ENCODE results near the gene STPG4. TPM values are rescaled to one million over a fixed set of nuclear protein-coding genes. Genes with fewer than 3 reads are reported as not detected.

STPG4 gene
- total and polyA plus RNA-seq, 7 donors: 0.12 to 1.1 (median 0.63) TPM; not detected in 3

GRCh38 chr2:47193607-47194006, 38.5 kb upstream of the STPG4 start:
- Histone ChIP-seq H3K27me3 (no peaks in the 10 kb centered on the region), H3K9me3 (no peaks in the 10 kb centered on the region), H3K27ac (peak overlapping the region; percentile 35 to 77 (median 70)), H3K4me3 (no peak overlapping the region), H3K36me3 (no peaks in the 10 kb centered on the region), H3K4me1 (peaks cover 0 to 51% (median 48%) of the 10 kb centered on the region in 4 donors)
- TF ChIP-seq POLR2A (IDR thresholded peaks at IDR 0.05) (no peak), EP300 (IDR thresholded peaks at IDR 0.05) (no peak), CTCF (IDR thresholded peaks at IDR 0.05) (no peak), POLR2AphosphoS5 (IDR thresholded peaks at IDR 0.05) (no peak)
- no peak for DNase-seq
- 84 to 93% methylated on average over 6 of the region's 6 CpGs for WGBS, 2 donors
- intact Hi-C loops (cut with DNase I): no loop called here

GRCh38 chr2:47190188-47190881, 35.2 kb upstream of the STPG4 start:
- DNase-seq: no peak
- no peaks in the 10 kb centered on the region for H3K9me3 ChIP-seq
- intact Hi-C loops (cut with DNase I): no loop called here
- H3K4me3 ChIP-seq: no peak overlapping the region
- no peaks in the 10 kb centered on the region for H3K36me3 ChIP-seq
- H3K27me3 ChIP-seq: no peaks in the 10 kb centered on the region
- no peak for TF ChIP-seq CTCF (IDR thresholded peaks at IDR 0.05)
- TF ChIP-seq POLR2AphosphoS5 (IDR thresholded peaks at IDR 0.05): no peak
- TF ChIP-seq EP300 (IDR thresholded peaks at IDR 0.05): no peak
- no peak for TF ChIP-seq POLR2A (IDR thresholded peaks at IDR 0.05)
- 77 to 80% methylated on average over 1 of the region's 1 CpG for WGBS, 2 donors
- H3K27ac ChIP-seq: peak overlapping the region; percentile 21 to 73 (median 65)
- H3K4me1 ChIP-seq: peaks cover 0 to 51% (median 48%) of the 10 kb centered on the region in 4 donors

GRCh38 chr2:47189635-47190034, 34.5 kb upstream of the STPG4 start:
- DNase-seq: no peak
- H3K27me3 ChIP-seq: no peaks in the 10 kb centered on the region
- peaks cover 0 to 51% (median 48%) of the 10 kb centered on the region in 4 donors for H3K4me1 ChIP-seq
- intact Hi-C loops (cut with DNase I): no loop called here
- H3K36me3 ChIP-seq: no peaks in the 10 kb centered on the region
- TF ChIP-seq EP300 (IDR thresholded peaks at IDR 0.05) (no peak), CTCF (IDR thresholded peaks at IDR 0.05) (no peak), POLR2A (IDR thresholded peaks at IDR 0.05) (no peak), POLR2AphosphoS5 (IDR thresholded peaks at IDR 0.05) (no peak)
- peak overlapping the region in 3 of 4 donors; percentile 63 to 73 (median 67) for H3K27ac ChIP-seq
- H3K4me3 ChIP-seq: no peak overlapping the region
- no peaks in the 10 kb centered on the region for H3K9me3 ChIP-seq
- 28 to 74% methylated on average over 1 of the region's 1 CpG for WGBS, 2 donors

GRCh38 chr2:47187069-47187468, 32.0 kb upstream of the STPG4 start:
- intact Hi-C loops (cut with DNase I): no loop called here
- H3K27ac ChIP-seq: no peak overlapping the region
- no peaks in the 10 kb centered on the region for H3K9me3 ChIP-seq
- WGBS, 2 donors: 94% methylated on average over 4 of the region's 4 CpGs
- peaks cover 0 to 31% (median 27%) of the 10 kb centered on the region in 4 donors for H3K4me1 ChIP-seq
- TF ChIP-seq POLR2AphosphoS5 (IDR thresholded peaks at IDR 0.05) (no peak), POLR2A (IDR thresholded peaks at IDR 0.05) (no peak), EP300 (IDR thresholded peaks at IDR 0.05) (no peak), CTCF (IDR thresholded peaks at IDR 0.05) (no peak)
- no peaks in the 10 kb centered on the region for H3K36me3 ChIP-seq
- no peaks in the 10 kb centered on the region for H3K27me3 ChIP-seq
- no peak overlapping the region for H3K4me3 ChIP-seq
- no peak for DNase-seq

All from sigmoid colon (tissue), 7 donors.